ENCODE measurements around the gene CDK17.

CDK17 gene

DNA sequence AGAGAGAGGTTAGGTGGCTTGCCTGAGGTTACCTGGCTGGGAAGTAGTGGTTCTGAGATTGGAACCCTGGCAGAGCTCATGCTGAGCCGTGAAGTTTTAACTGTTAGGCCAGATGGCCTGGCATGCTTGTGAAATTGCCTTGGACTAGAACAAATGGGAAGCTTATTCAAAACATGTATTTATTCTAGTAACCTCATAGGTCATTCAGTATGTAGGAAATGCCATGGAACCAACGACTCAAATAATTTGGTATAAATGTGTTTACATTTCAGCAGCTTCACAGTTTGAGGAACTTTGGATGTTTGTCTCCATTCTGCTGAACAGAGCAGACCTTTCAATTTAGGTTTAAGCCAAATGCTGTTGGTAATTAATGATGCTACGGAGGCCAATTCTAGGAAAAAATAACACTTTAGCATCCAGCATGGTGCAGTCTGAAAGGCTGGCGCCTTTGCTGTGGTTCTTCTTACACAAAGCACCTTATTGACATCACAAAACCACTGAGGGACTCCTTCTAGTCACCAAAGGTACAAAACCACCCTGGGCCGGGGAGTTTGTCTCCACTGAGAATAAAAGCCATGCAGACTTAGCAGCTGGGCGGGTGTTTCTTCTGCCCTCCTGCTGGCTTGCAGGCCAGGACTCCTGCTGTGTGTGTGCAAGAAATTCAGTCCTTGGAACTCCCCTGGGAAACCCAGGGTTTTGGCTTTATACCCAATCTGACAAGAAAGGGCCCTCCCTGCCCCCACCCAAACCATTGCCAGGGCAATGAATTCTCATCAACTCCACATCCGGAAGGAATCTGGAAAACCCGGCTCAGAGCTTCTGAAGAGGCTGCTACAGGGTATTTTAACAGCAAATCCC, 141.9 kb downstream of the CDK17 start:
- Histone ChIP-seq H3K4me2 (ENCODE audit: low read length, poor library complexity, severe bottlenecking) (peak overlapping the region; percentile 52), H3K9ac (ENCODE audit: low read length) (peak overlapping the region; percentile 67), H3K9me3 (ENCODE audit: control insufficient read depth, low read length) (no peaks in the 10 kb centered on the region), H3K23ac (ENCODE audit: low read length in 2 of 2) (no peak overlapping the region), H2BK15ac (ENCODE audit: low read depth, poor library complexity, severe bottlenecking) (no peak overlapping the region), H2AFZ (ENCODE audit: low read depth, low read length) (no peak overlapping the region), H3K4me3 (ENCODE audit: insufficient read depth in 1 of 2, low read depth in 1 of 2, low read length in 2 of 2) (no peak overlapping the region), H2BK12ac (ENCODE audit: low read length in 2 of 2) (no peak overlapping the region), H3K18ac (ENCODE audit: low read depth in 1 of 2, low read length in 2 of 2) (peak overlapping the region in 1 of 2 experiments; percentile 68), H2BK5ac (ENCODE audit: low read depth, low read length, poor library complexity, severe bottlenecking) (no peak overlapping the region), H4K91ac (ENCODE audit: low read length) (no peak overlapping the region), H3K36me3 (ENCODE audit: control insufficient read depth in 1 of 2, insufficient read depth in 2 of 2, low read depth in 1 of 2, low read length in 2 of 2) (peaks cover 20 to 51% of the 10 kb centered on the region in 2 experiments), H3K4me1 (ENCODE audit: control insufficient read depth, insufficient read depth, low read depth, low read length) (peaks cover 25% of the 10 kb centered on the region), H3K79me1 (replicated peaks; ENCODE audit: low read length, poor library complexity, severe bottlenecking) (peaks cover 10% of the 10 kb centered on the region), H2BK120ac (ENCODE audit: low read depth, low read length) (no peak overlapping the region), H3K27ac (ENCODE audit: low read length, poor library complexity, severe bottlenecking) (peak overlapping the region; percentile 86), H2AK5ac (ENCODE audit: low read length, severe bottlenecking) (no peak overlapping the region), H3K4ac (ENCODE audit: low read depth in 1 of 2, low read length in 2 of 2) (no peak overlapping the region), H3K14ac (ENCODE audit: low read length in 2 of 2) (no peak overlapping the region), H4K8ac (ENCODE audit: low read length) (no peak overlapping the region), H3K27me3 (ENCODE audit: control insufficient read depth in 1 of 2, insufficient read depth in 1 of 2, low read length in 2 of 2) (no peaks in the 10 kb centered on the region)
- WGBS, result 44% methylated on average over 8 of the region's 8 CpGs
- peak; percentile 69 for DNase-seq

DNA sequence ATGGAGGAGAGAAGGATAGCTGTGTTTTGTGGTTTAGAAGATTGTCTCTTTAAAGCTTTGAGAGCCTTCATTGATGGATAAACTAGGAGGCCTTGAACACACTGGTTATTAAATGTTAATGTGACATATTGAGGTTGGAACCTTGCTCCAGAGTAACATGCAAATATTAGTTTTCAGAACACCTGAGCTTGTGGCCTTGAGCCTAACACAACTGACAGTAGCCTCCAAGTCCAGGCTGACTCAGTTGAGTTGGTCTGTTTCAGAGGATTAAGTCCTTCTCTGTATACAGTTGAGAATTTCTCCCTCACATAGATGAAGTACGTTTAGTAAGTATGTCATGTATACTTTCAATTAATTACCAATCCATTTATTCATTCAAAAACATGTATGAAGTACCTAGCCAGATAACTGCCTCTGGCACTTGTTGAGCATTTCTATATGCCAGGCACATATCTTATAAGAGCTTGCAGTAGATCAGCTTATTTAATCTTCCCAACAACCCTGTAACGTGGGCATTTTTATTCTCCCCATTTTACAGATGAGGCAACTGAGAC, 142.6 kb downstream of the CDK17 start:
- no peak overlapping the region for H2BK5ac ChIP-seq (ENCODE audit: low read depth, low read length, poor library complexity, severe bottlenecking)
- no peak overlapping the region for H2BK15ac ChIP-seq (ENCODE audit: low read depth, poor library complexity, severe bottlenecking)
- peak overlapping the region in 1 of 2 experiments; percentile 68 for H3K18ac ChIP-seq (ENCODE audit: low read depth in 1 of 2, low read length in 2 of 2)
- H3K23ac ChIP-seq (ENCODE audit: low read length in 2 of 2), result no peak overlapping the region
- H3K9me3 ChIP-seq (ENCODE audit: control insufficient read depth, low read length), result no peaks in the 10 kb centered on the region
- H3K4me1 ChIP-seq (ENCODE audit: control insufficient read depth, insufficient read depth, low read depth, low read length), result peaks cover 25% of the 10 kb centered on the region
- H4K8ac ChIP-seq (ENCODE audit: low read length), result no peak overlapping the region
- no peak overlapping the region for H4K91ac ChIP-seq (ENCODE audit: low read length)
- peaks cover 11% of the 10 kb centered on the region for H3K79me1 ChIP-seq (replicated peaks; ENCODE audit: low read length, poor library complexity, severe bottlenecking)
- H3K36me3 ChIP-seq (ENCODE audit: control insufficient read depth in 1 of 2, insufficient read depth in 2 of 2, low read depth in 1 of 2, low read length in 2 of 2), result peaks cover 20 to 48% of the 10 kb centered on the region in 2 experiments
- no peak overlapping the region for H2AK5ac ChIP-seq (ENCODE audit: low read length, severe bottlenecking)
- H3K4me2 ChIP-seq (ENCODE audit: low read length, poor library complexity, severe bottlenecking), result no peak overlapping the region
- peak overlapping the region; percentile 86 for H3K27ac ChIP-seq (ENCODE audit: low read length, poor library complexity, severe bottlenecking)
- no peak overlapping the region for H3K4me3 ChIP-seq (ENCODE audit: insufficient read depth in 1 of 2, low read depth in 1 of 2, low read length in 2 of 2)
- no peak overlapping the region for H2BK120ac ChIP-seq (ENCODE audit: low read depth, low read length)
- 100% methylated on average over 1 of the region's 2 CpGs for WGBS
- no peaks in the 10 kb centered on the region for H3K27me3 ChIP-seq (ENCODE audit: control insufficient read depth in 1 of 2, insufficient read depth in 1 of 2, low read length in 2 of 2)
- H2BK12ac ChIP-seq (ENCODE audit: low read length in 2 of 2), result no peak overlapping the region
- H3K9ac ChIP-seq (ENCODE audit: low read length), result peak overlapping the region; percentile 67
- H2AFZ ChIP-seq (ENCODE audit: low read depth, low read length), result no peak overlapping the region
- DNase-seq, result no peak
- no peak overlapping the region for H3K4ac ChIP-seq (ENCODE audit: low read depth in 1 of 2, low read length in 2 of 2)
- H3K14ac ChIP-seq (ENCODE audit: low read length in 2 of 2), result no peak overlapping the region

DNA sequence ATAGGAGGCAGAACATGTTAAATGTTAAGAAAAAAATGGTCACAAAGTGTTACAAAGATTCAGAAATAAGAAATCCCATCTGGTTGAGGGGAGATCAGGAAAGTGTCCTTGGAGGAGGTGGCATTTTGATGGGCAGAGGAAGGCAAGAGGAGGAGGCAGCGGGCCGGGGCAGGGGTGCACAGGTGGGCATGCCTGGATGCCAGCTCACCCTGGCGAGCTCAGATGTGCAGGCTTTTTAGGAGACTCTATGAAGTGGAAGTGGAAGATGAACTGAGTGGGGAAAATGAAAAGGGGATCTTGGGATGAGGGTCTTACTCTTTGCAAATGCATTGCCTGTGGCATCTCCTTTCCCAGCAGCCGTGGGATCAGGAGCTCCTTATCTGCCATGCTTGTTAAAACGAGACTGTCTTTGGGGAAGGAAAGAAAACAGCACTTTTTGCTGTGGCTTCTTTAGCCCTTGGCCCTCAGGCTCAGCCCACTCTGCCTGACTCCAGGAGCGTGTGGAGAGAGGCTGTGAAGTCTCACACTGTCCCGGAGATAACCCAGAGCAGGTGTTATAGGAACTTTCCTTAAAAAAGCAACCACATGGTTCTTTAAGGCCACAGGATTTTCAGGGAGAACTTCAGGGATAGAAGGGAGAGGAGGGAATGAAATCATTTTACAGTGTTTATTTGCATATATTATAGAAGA, 143.4 kb downstream of the CDK17 start:
- Histone ChIP-seq H2BK120ac (ENCODE audit: low read depth, low read length) (no peak overlapping the region), H2BK5ac (ENCODE audit: low read depth, low read length, poor library complexity, severe bottlenecking) (no peak overlapping the region), H3K4me3 (ENCODE audit: insufficient read depth in 1 of 2, low read depth in 1 of 2, low read length in 2 of 2) (no peak overlapping the region), H2BK12ac (ENCODE audit: low read length in 2 of 2) (no peak overlapping the region), H3K14ac (ENCODE audit: low read length in 2 of 2) (no peak overlapping the region), H4K91ac (ENCODE audit: low read length) (no peak overlapping the region), H2BK15ac (ENCODE audit: low read depth, poor library complexity, severe bottlenecking) (no peak overlapping the region), H3K36me3 (ENCODE audit: control insufficient read depth in 1 of 2, insufficient read depth in 2 of 2, low read depth in 1 of 2, low read length in 2 of 2) (peaks cover 17 to 49% of the 10 kb centered on the region in 2 experiments), H3K27me3 (ENCODE audit: control insufficient read depth in 1 of 2, insufficient read depth in 1 of 2, low read length in 2 of 2) (no peaks in the 10 kb centered on the region), H4K8ac (ENCODE audit: low read length) (no peak overlapping the region), H3K18ac (ENCODE audit: low read depth in 1 of 2, low read length in 2 of 2) (no peak overlapping the region), H3K27ac (ENCODE audit: low read length, poor library complexity, severe bottlenecking) (no peak overlapping the region), H3K9ac (ENCODE audit: low read length) (peak overlapping the region; percentile 10), H3K4ac (ENCODE audit: low read depth in 1 of 2, low read length in 2 of 2) (no peak overlapping the region), H3K4me1 (ENCODE audit: control insufficient read depth, insufficient read depth, low read depth, low read length) (peaks cover 25% of the 10 kb centered on the region), H2AFZ (ENCODE audit: low read depth, low read length) (no peak overlapping the region), H2AK5ac (ENCODE audit: low read length, severe bottlenecking) (no peak overlapping the region), H3K23ac (ENCODE audit: low read length in 2 of 2) (no peak overlapping the region), H3K79me1 (replicated peaks; ENCODE audit: low read length, poor library complexity, severe bottlenecking) (peaks cover 8% of the 10 kb centered on the region), H3K4me2 (ENCODE audit: low read length, poor library complexity, severe bottlenecking) (no peak overlapping the region), H3K9me3 (ENCODE audit: control insufficient read depth, low read length) (no peaks in the 10 kb centered on the region)
- no peak for DNase-seq
- 81% methylated on average over 7 of the region's 7 CpGs for WGBS

DNA sequence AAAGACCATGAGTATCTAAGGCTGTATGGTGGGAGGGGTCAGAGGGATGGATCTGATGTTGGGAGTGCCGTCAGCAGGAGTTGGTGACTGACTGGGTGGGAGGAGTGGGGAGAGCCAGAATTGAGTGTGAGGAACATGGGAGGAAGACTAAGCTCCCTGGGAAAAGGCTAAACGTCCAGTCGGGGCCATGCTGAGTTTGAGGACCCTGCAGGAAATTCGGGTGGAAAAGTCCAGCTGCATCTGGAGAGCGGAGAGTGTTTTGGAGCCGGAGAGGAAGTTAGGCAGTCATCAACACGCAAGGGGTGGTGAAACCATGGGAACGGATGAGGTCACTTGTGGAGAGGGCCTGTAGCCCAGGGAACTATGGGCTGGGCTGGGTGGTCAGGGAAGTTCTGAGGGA, 145.2 kb downstream of the CDK17 start:
- Histone ChIP-seq H3K18ac (ENCODE audit: low read depth in 1 of 2, low read length in 2 of 2) (no peak overlapping the region), H3K9ac (ENCODE audit: low read length) (peak overlapping the region; percentile 74), H3K36me3 (ENCODE audit: control insufficient read depth in 1 of 2, insufficient read depth in 2 of 2, low read depth in 1 of 2, low read length in 2 of 2) (peaks cover 21 to 49% of the 10 kb centered on the region in 2 experiments), H2BK15ac (ENCODE audit: low read depth, poor library complexity, severe bottlenecking) (no peak overlapping the region), H2BK5ac (ENCODE audit: low read depth, low read length, poor library complexity, severe bottlenecking) (no peak overlapping the region), H3K27ac (ENCODE audit: low read length, poor library complexity, severe bottlenecking) (no peak overlapping the region), H3K27me3 (ENCODE audit: control insufficient read depth in 1 of 2, insufficient read depth in 1 of 2, low read length in 2 of 2) (no peaks in the 10 kb centered on the region), H2AFZ (ENCODE audit: low read depth, low read length) (no peak overlapping the region), H3K14ac (ENCODE audit: low read length in 2 of 2) (no peak overlapping the region), H3K79me1 (replicated peaks; ENCODE audit: low read length, poor library complexity, severe bottlenecking) (peaks cover 13% of the 10 kb centered on the region), H2AK5ac (ENCODE audit: low read length, severe bottlenecking) (no peak overlapping the region), H3K4me2 (ENCODE audit: low read length, poor library complexity, severe bottlenecking) (no peak overlapping the region), H3K23ac (ENCODE audit: low read length in 2 of 2) (no peak overlapping the region), H4K8ac (ENCODE audit: low read length) (no peak overlapping the region), H3K4me1 (ENCODE audit: control insufficient read depth, insufficient read depth, low read depth, low read length) (peaks cover 25% of the 10 kb centered on the region), H3K4me3 (ENCODE audit: insufficient read depth in 1 of 2, low read depth in 1 of 2, low read length in 2 of 2) (peak overlapping the region in 1 of 2 experiments; percentile 56), H3K9me3 (ENCODE audit: control insufficient read depth, low read length) (no peaks in the 10 kb centered on the region), H2BK120ac (ENCODE audit: low read depth, low read length) (no peak overlapping the region), H4K91ac (ENCODE audit: low read length) (no peak overlapping the region), H3K4ac (ENCODE audit: low read depth in 1 of 2, low read length in 2 of 2) (no peak overlapping the region), H2BK12ac (ENCODE audit: low read length in 2 of 2) (no peak overlapping the region)
- peak; percentile 83 for DNase-seq
- WGBS, result 74% methylated on average over 8 of the region's 8 CpGs
